Muscle layer of duodenum (tissue), 2 donors: ENCODE results near the gene MSH6.

Experiments used
- H3K27ac ChIP-seq: one replicate; pipeline ENCODE4 v1.7.0; 2013; ENCODE audit warnings: mild to moderate bottlenecking, low read length
- H3K27me3 ChIP-seq: one replicate; pipeline ENCODE4 v1.7.0; 2013; ENCODE audit warnings: low read depth, mild to moderate bottlenecking, control low read depth, low read length
- H3K36me3 ChIP-seq, 2 donors: one replicate each; pipeline ENCODE4 v1.7.0; 2013; ENCODE audit warnings: low read length in 2 of 2, control low read depth in 1 of 2, mild to moderate bottlenecking in 1 of 2; ENCODE audit not compliant: insufficient read depth in 2 of 2, control insufficient read depth in 1 of 2
- H3K4me1 ChIP-seq, 2 donors: one replicate each; pipeline ENCODE4 v1.7.0; 2013; ENCODE audit warnings: low read length in 2 of 2, mild to moderate bottlenecking in 2 of 2, control low read depth in 1 of 2, moderate library complexity in 1 of 2; ENCODE audit not compliant: insufficient read depth in 2 of 2, control insufficient read depth in 1 of 2
- H3K4me3 ChIP-seq, 2 donors: one replicate each; pipeline ENCODE4 v1.7.0; 2013; ENCODE audit warnings: low read length in 2 of 2, low read depth in 1 of 2, mild to moderate bottlenecking in 1 of 2
- H3K9me3 ChIP-seq, 2 donors: one replicate each; pipeline ENCODE4 v1.7.0; 2013; ENCODE audit warnings: low read length in 2 of 2, control low read depth in 1 of 2, mild to moderate bottlenecking in 1 of 2; ENCODE audit not compliant: control insufficient read depth in 1 of 2
- donor health status: healthy.

The MSH6 gene

DNA sequence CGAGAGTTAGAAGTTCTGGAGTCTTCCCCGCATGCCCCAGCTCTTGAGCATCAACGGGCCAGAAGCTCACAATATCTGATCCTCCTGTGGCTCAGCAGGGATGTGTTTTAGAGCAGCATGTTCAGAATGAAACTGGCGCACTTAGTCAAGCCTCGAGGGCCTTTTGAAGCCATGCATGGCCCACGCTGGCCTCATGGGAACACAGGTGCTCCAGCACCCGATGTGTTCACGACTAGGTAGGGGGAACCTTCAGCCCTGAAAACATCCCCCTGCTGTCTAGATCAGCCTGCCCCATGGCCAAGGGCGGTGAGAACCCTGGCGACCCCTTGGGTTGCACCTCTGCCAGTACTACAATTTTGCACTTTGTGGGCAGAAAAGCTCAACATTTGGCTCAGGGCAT, 32.8 kb downstream of the MSH6 start:
- no peaks in the 10 kb centered on the region for H3K4me1 ChIP-seq

DNA sequence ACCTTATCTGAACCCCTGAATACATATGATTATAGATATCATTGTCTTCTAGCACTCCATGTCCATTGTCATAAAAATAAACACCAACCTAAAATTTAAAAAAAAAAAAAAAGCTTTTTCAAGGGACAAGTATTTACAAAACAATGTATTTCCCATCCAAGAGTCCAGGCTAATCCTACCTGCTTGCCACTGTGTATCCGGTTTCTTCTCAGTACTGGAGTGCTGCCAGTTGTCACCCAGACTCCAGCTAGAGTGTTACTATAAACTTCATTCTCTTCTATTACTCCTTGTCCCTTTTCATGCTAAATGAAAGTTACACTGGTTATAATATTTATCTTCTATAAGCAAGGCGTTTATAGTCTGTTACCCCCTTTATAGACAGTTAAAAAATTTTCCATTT, 35.8 kb downstream of the MSH6 start:
- H3K27ac ChIP-seq = no peak overlapping the region
- no peaks in the 10 kb centered on the region for H3K27me3 ChIP-seq
- peaks cover 49 to 59% of the 10 kb centered on the region in 2 donors for H3K36me3 ChIP-seq
- H3K4me1 ChIP-seq = no peaks in the 10 kb centered on the region
- H3K4me3 ChIP-seq = no peak overlapping the region
- H3K9me3 ChIP-seq = no peaks in the 10 kb centered on the region

More for the DNA sequence above, 32.8 kb downstream of the MSH6 start:
- H3K4me3 ChIP-seq = no peak overlapping the region
- H3K27me3 ChIP-seq = no peaks in the 10 kb centered on the region
- H3K9me3 ChIP-seq = no peaks in the 10 kb centered on the region
- peaks cover 42 to 61% of the 10 kb centered on the region in 2 donors for H3K36me3 ChIP-seq
- no peak overlapping the region for H3K27ac ChIP-seq

DNA sequence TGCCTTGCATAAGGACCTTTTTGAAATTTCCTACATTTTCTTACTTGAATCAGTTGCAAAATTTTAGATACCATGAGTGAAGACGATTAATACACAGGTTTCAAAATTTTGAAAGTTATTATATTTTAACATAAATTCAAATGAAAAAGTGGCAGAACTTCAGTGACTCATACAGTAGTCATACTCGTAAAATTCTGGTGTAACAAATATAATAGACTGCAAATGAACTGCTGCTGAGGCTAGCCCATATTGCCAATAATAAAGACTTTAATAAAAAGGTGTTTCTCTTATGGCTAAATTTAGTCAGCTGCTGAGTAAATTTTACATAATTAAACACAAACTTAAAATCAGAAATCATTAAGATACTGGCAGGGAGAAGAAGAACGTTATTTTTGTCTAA, 36.9 kb downstream of the MSH6 start:
- Histone ChIP-seq H3K27me3 (no peaks in the 10 kb centered on the region), H3K36me3 (peaks cover 47 to 55% of the 10 kb centered on the region in 2 donors), H3K4me3 (no peak overlapping the region), H3K27ac (no peak overlapping the region), H3K4me1 (no peaks in the 10 kb centered on the region), H3K9me3 (no peaks in the 10 kb centered on the region)

DNA sequence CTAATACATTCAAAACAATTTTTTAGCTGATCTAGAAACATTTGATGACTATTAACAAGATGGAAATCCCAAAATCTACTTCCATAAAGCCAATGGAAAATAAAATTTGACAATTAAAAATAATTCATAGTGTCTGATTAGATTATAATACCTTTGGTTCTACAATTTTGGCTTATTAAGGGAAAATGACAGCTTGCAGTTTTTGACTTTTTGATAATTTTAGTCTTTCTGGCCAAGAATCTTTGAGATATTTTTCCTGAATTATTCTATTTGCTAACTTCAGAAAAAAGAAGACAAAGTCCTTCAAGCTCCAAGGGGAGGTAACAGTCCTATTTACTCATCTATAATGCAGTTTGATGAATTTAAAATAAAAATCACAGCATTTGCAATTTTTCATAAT, 39.6 kb downstream of the MSH6 start:
- Histone ChIP-seq H3K4me1 (no peaks in the 10 kb centered on the region), H3K4me3 (no peak overlapping the region), H3K27me3 (no peaks in the 10 kb centered on the region), H3K9me3 (no peaks in the 10 kb centered on the region), H3K27ac (no peak overlapping the region), H3K36me3 (peaks cover 36% of the 10 kb centered on the region in 2 donors)

DNA sequence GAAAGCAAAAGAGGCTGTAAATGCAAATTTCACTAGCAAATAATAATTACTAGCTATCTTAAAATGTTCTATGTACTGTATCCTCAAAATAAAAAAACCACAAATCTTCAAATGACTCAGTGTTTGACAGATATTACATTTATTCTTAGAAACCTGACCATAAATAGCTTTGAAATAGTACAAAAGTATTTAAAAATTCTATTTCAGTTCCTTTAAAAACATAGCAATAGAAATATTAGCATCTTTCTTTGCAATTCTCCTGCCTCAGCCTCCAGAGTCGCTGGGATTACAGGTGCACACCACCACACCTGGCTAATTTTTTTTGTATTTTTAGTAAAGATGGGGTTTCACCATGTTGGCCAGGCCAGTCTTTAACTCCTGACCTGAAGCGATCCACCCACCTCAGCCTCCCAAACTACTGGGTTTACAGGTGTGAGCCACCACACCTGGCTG, 50.6 kb downstream of the MSH6 start:
- no peaks in the 10 kb centered on the region for H3K4me1 ChIP-seq
- H3K27ac ChIP-seq = no peak overlapping the region
- no peaks in the 10 kb centered on the region for H3K9me3 ChIP-seq
- no peaks in the 10 kb centered on the region for H3K27me3 ChIP-seq
- H3K36me3 ChIP-seq = peaks cover 40 to 65% of the 10 kb centered on the region in 2 donors
- H3K4me3 ChIP-seq = no peak overlapping the region

DNA sequence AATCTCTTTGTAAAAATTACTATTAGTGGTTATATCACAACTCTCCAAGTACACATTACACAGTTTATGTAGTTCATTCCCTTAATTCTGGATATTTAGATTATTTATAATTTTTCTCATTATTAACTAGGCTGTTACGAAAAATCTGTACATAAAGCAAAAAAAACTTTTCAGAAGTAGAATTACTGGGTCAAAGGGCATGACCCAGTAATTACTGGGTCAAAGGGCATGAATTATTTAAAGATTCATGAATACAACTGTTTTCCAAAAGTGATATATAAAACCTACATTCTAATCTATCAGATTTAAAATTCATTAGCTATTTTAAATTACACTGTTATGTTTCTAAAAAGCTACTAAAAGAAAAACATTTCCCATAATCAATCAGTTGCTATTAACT, 55.3 kb downstream of the MSH6 start:
- Histone ChIP-seq H3K27me3 (no peaks in the 10 kb centered on the region), H3K27ac (no peak overlapping the region), H3K4me1 (peaks cover 0 to 3% of the 10 kb centered on the region in 2 donors), H3K4me3 (no peak overlapping the region), H3K9me3 (no peaks in the 10 kb centered on the region), H3K36me3 (peaks cover 27 to 42% of the 10 kb centered on the region in 2 donors)

DNA sequence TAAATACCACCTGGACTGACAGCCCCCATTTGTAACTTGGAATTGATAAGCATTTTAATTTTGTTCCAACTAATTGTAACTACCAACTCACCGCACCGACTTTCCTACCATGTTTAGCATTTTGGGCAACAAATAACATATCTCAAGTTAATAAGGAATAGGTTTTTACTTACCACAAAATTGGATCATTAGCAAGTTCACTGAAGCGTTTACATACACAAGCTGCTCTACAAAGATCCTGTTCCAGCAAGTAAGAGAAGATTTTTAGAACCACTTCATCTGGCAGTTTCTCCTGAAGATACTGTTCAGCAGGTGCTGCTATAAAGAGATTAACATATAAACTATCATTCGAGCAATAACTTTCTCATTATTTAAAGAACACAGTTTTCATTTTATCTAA, 55.7 kb downstream of the MSH6 start:
- Histone ChIP-seq H3K27ac (no peak overlapping the region), H3K27me3 (no peaks in the 10 kb centered on the region), H3K36me3 (peaks cover 27 to 38% of the 10 kb centered on the region in 2 donors), H3K4me1 (peaks cover 0 to 3% of the 10 kb centered on the region in 2 donors), H3K4me3 (no peak overlapping the region), H3K9me3 (no peaks in the 10 kb centered on the region)

DNA sequence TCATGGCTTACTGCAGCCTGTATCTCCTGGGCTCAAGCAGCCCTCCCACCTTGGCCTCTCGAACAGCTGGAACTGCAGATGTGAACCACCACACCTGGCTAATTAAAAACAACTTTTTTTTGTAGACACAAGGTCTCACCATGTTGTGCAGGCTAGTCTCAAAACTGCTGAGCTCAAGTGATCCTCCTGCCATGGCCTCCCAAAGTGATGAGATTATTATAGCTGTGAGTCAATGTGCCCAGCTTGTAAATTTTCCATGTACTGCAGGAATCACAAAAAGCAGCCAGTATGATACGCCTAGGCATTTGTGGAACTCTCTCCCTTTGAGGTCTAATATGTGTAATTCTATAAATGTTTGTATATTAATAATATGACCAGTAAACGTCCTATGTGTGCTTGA, 59.9 kb downstream of the MSH6 start:
- Histone ChIP-seq H3K9me3 (no peaks in the 10 kb centered on the region), H3K4me1 (peaks cover 0 to 7% of the 10 kb centered on the region in 2 donors), H3K27me3 (no peaks in the 10 kb centered on the region), H3K27ac (no peak overlapping the region), H3K36me3 (peaks cover 0 to 3% of the 10 kb centered on the region in 2 donors), H3K4me3 (no peak overlapping the region)

DNA sequence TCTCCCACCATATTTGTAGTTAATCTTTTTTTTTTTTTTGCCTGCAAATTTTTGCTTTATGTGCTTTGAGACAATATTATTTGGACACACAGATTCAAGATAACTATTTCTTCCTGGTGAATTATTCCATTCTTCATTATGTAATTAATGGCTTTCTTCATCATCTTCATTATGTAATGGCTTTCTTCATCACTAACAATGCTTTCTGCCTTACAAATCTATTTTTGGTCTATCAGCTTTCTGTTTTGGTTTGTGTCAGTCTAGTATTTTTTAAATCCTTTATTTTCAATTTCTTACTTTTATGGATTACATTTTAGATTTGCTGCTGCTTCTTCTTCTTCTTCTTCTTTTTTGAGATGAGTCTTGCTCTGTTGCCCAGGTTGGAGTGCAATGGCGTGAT, 60.5 kb downstream of the MSH6 start:
- Histone ChIP-seq H3K27ac (no peak overlapping the region), H3K9me3 (no peaks in the 10 kb centered on the region), H3K36me3 (no peaks in the 10 kb centered on the region)

DNA sequence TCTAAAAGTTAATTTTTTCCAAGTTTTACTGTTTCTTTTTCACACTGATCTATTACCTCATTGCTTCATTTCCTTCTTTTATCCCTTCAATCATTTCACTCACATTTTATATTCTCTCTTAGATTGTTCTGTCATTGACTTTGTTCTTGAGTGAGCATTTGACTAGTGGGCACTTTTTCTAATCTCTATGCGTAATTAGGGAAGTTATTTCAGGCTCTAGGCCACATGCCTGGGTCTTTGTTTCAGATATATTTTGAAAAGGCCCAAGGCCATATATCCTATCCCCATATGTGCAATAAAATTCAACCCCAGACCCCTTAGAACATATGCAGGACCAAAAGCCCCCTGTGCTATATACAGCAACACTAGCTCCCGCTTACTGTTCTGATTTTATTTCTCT, 61.2 kb downstream of the MSH6 start:
- Histone ChIP-seq H3K27ac (no peak overlapping the region), H3K4me3 (no peak overlapping the region), H3K36me3 (no peaks in the 10 kb centered on the region), H3K9me3 (no peaks in the 10 kb centered on the region), H3K27me3 (no peaks in the 10 kb centered on the region), H3K4me1 (peaks cover 0 to 7% of the 10 kb centered on the region in 2 donors)

More for the DNA sequence above, 60.5 kb downstream of the MSH6 start:
- Histone ChIP-seq H3K4me1 (peaks cover 0 to 7% of the 10 kb centered on the region in 2 donors), H3K4me3 (no peak overlapping the region), H3K27me3 (no peaks in the 10 kb centered on the region)

DNA sequence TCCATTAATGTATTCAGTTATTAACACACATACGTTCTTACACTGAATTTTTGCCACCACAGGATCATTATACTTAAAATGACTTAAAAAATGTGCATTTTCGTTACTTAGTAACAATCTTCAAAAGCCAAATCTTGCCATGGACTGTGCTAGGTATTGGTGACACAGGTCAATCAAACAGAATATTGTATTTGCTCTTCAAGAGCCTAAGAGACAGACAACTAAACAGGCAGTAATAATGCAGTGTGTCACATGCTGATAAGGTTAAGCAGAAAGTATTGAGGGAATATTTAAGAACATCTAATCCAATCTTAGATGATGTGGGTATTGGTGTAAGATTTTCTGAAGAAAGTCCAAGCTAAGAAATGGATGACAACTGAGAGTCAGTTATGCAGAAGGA, 66.4 kb downstream of the MSH6 start:
- Histone ChIP-seq H3K27ac (no peak overlapping the region), H3K9me3 (no peaks in the 10 kb centered on the region), H3K4me1 (peaks cover 0 to 3% of the 10 kb centered on the region in 2 donors), H3K27me3 (no peaks in the 10 kb centered on the region), H3K4me3 (no peak overlapping the region), H3K36me3 (no peaks in the 10 kb centered on the region)

DNA sequence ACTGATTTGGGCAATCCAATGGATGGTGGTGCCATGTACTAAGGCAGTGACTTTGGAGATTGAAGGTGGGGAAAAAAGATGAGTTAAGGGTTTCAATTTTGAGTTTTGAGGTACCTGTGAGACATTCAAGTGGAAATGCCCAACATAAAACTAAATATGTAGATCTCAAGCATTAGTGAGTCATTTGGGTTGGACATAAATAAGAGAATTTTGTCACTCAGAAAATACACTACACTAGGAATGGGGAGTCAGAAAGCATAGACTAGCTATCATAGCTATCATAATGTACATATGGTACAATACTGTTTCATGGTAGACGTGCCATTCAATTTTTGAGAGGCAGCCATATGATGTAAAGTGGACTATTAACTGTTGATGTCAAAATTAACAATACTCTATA, 67.3 kb downstream of the MSH6 start:
- Histone ChIP-seq H3K27me3 (no peaks in the 10 kb centered on the region), H3K4me1 (peaks cover 0 to 9% of the 10 kb centered on the region in 2 donors), H3K36me3 (no peaks in the 10 kb centered on the region), H3K9me3 (no peaks in the 10 kb centered on the region), H3K27ac (no peak overlapping the region), H3K4me3 (no peak overlapping the region)
